Testis (tissue), 2 donors: ENCODE measurements around the gene CDKN2D.

Experiments used
- CTCF ChIP-seq, 3 experiments: fragments of 450-650 bp in 2 of 3; fragments of 200-600 bp in 1 of 3; sonication (generic) in 1 of 3; IDR thresholded peaks; one replicate each; pipeline ENCODE4 v1.5.1; 2016 to 2019; ENCODE audit warnings: antibody characterized with exemption in 3 of 3, mild to moderate bottlenecking in 2 of 3, moderate library complexity in 1 of 3
- POLR2A ChIP-seq: fragments of 450-650 bp; IDR thresholded peaks from one replicate; pipeline ENCODE4 v1.6.1; 2017; ENCODE audit warnings: antibody characterized with exemption, mild to moderate bottlenecking, moderate library complexity

- no peak for TF ChIP-seq CTCF (IDR thresholded peaks at IDR 0.05)
- TF ChIP-seq POLR2A: no peak
Measured at GRCh38 chr19:10593148-10593547, 24.4 kb upstream of the CDKN2D start.
